Thyroid gland (tissue), 4 donors: ENCODE data around the gene FMNL3. TPM values are rescaled to one million over a fixed set of nuclear protein-coding genes. Genes with fewer than 3 reads are reported as not detected.

ENCODE experiments used
- DNase-seq, 2 donors: peaks; one replicate each; pipeline ENCODE4 v3.0.0-alpha.2; 2019
- H3K27ac ChIP-seq, 3 donors: fragments of 200-600 bp; sonication (generic); 1 replicate in 2 of 3; 2 replicates in 1 of 3; pipeline ENCODE4 v1.5.1; 2016 to 2019; ENCODE audit warnings: mild to moderate bottlenecking in 1 of 3, moderate library complexity in 1 of 3
- H3K27me3 ChIP-seq: fragments of 200-600 bp; sonication (generic); one replicate; pipeline ENCODE4 v1.5.1; 2019
- H3K36me3 ChIP-seq, 2 donors: fragments of 200-600 bp; sonication (generic); one replicate each; pipeline ENCODE4 v1.5.1; 2016 to 2019
- H3K4me1 ChIP-seq, 2 donors: fragments of 200-600 bp; sonication (generic); one replicate each; pipeline ENCODE4 v1.5.1; 2017 to 2019
- H3K4me3 ChIP-seq, 3 donors: fragments of 200-600 bp; sonication (generic); replicated peaks in 1 of 3; 1 replicate in 2 of 3; 2 replicates in 1 of 3; pipeline ENCODE4 v1.5.1; 2016; ENCODE audit warnings: mild to moderate bottlenecking in 1 of 3
- H3K9me3 ChIP-seq: fragments of 200-600 bp; sonication (generic); one replicate; pipeline ENCODE4 v1.5.1; 2017
- CTCF ChIP-seq, 6 experiments: fragments of 200-600 bp in 3 of 6; fragments of 450-650 bp in 3 of 6; sonication (generic) in 3 of 6; IDR thresholded peaks; one replicate each; pipeline ENCODE4 v1.5.1; 2016 to 2019; ENCODE audit warnings: antibody characterized with exemption in 6 of 6, mild to moderate bottlenecking in 2 of 6, inconsistent platforms in 1 of 6, moderate library complexity in 1 of 6
- POLR2A ChIP-seq, 2 donors: fragments of 450-650 bp; IDR thresholded peaks; one replicate each; pipeline ENCODE4 v1.6.1; 2017; ENCODE audit warnings: antibody characterized with exemption in 2 of 2, mild to moderate bottlenecking in 2 of 2, moderate library complexity in 1 of 2
- WGBS, 2 donors: methylation state at CpG; one replicate each; pipeline ENCODE4 v1.1.5; 2017; 5-methylcytosine and 5-hydroxymethylcytosine counted together
- intact Hi-C: fragments of 100-400 bp; cut with DNase I; formaldehyde crosslinking; loops from one replicate; pipeline ENCODE4 v1.15.1; 2023
- total RNA-seq, 4 donors: library from RNA; depleted of rRNA; stranded (reverse); fragments of >200 nt; gene quantifications; one replicate each; pipeline ENCODE4 v1.2.3, GENCODE V29; 2016

Gene FMNL3
- total RNA-seq, 4 donors from 2014 or later, result 30.9 to 41.8 (median 35.1) TPM

- peaks cover 0 to 16% of the 10 kb centered on the region in 2 donors for H3K36me3 ChIP-seq
- no peak overlapping the region for H3K27ac ChIP-seq
- WGBS, 2 donors, result 90 to 99% methylated on average over 9 of the region's 9 CpGs
- H3K4me3 ChIP-seq, result no peak overlapping the region
- H3K27me3 ChIP-seq, result no peaks in the 10 kb centered on the region
- intact Hi-C loops, result no loop called here
- peaks cover 0 to 10% of the 10 kb centered on the region in 2 donors for H3K4me1 ChIP-seq
- TF ChIP-seq POLR2A (IDR thresholded peaks at IDR 0.05) (no peak), CTCF (IDR thresholded peaks at IDR 0.05) (no peak)
- DNase-seq, result no peak
- no peaks in the 10 kb centered on the region for H3K9me3 ChIP-seq
Observed at GRCh38 chr12:49632401-49632800, 74.8 kb downstream of the FMNL3 start.

- peaks cover 0 to under 1% of the 10 kb centered on the region in 2 donors for H3K4me1 ChIP-seq
- intact Hi-C loops, result no loop called here
- peaks cover 0 to 16% of the 10 kb centered on the region in 2 donors for H3K36me3 ChIP-seq
- DNase-seq, result no peak
- H3K4me3 ChIP-seq, result no peak overlapping the region
- no peaks in the 10 kb centered on the region for H3K9me3 ChIP-seq
- H3K27me3 ChIP-seq, result no peaks in the 10 kb centered on the region
- WGBS, 2 donors, result 94% methylated on average over 6 of the region's 6 CpGs
- no peak overlapping the region for H3K27ac ChIP-seq
- no peak for TF ChIP-seq CTCF (IDR thresholded peaks at IDR 0.05)
- no peak for TF ChIP-seq POLR2A (IDR thresholded peaks at IDR 0.05)
Observed at GRCh38 chr12:49631336-49631907, 75.8 kb downstream of the FMNL3 start.

- H3K4me1 ChIP-seq, result no peaks in the 10 kb centered on the region
- no peaks in the 10 kb centered on the region for H3K9me3 ChIP-seq
- H3K27me3 ChIP-seq, result no peaks in the 10 kb centered on the region
- DNase-seq, result no peak
- intact Hi-C loops, result no loop called here
- no peak overlapping the region for H3K27ac ChIP-seq
- 91 to 93% methylated on average over 3 of the region's 3 CpGs for WGBS, 2 donors
- no peak overlapping the region for H3K4me3 ChIP-seq
- TF ChIP-seq CTCF (IDR thresholded peaks at IDR 0.05), result no peak
- TF ChIP-seq POLR2A (IDR thresholded peaks at IDR 0.05), result no peak
- H3K36me3 ChIP-seq, result peaks cover 0 to 4% of the 10 kb centered on the region in 2 donors
Observed at GRCh38 chr12:49627752-49628360, 79.3 kb downstream of the FMNL3 start.

- DNase-seq, result no peak
- no peaks in the 10 kb centered on the region for H3K36me3 ChIP-seq
- no peaks in the 10 kb centered on the region for H3K9me3 ChIP-seq
- H3K4me1 ChIP-seq, result peaks cover 4 to 9% of the 10 kb centered on the region in 2 donors
- H3K27ac ChIP-seq, result no peak overlapping the region
- no peaks in the 10 kb centered on the region for H3K27me3 ChIP-seq
- no peak for TF ChIP-seq POLR2A (IDR thresholded peaks at IDR 0.05)
- no peak for TF ChIP-seq CTCF (IDR thresholded peaks at IDR 0.05)
- WGBS, 2 donors, result 90 to 95% methylated on average over 1 of the region's 1 CpG
- H3K4me3 ChIP-seq, result no peak overlapping the region
- intact Hi-C loops, result no loop called here
Observed at GRCh38 chr12:49626836-49627235, 80.4 kb downstream of the FMNL3 start.

- TF ChIP-seq POLR2A (IDR thresholded peaks at IDR 0.05), result no peak
- no peak for TF ChIP-seq CTCF (IDR thresholded peaks at IDR 0.05)
- WGBS, 2 donors, result 81 to 83% methylated on average over 6 of the region's 6 CpGs
- DNase-seq, result no peak
- Histone ChIP-seq H3K27me3 (no peaks in the 10 kb centered on the region), H3K4me1 (peaks cover 8 to 13% of the 10 kb centered on the region in 2 donors), H3K4me3 (no peak overlapping the region), H3K36me3 (no peaks in the 10 kb centered on the region), H3K27ac (no peak overlapping the region), H3K9me3 (no peaks in the 10 kb centered on the region)
- intact Hi-C loops, result no loop called here
Observed at GRCh38 chr12:49626169-49626835, 80.9 kb downstream of the FMNL3 start.
